ENCODE results near the gene CAPN3.

GRCh38 chr15:42332331-42332730 lies 27.0 kb upstream of the CAPN3 start:
- TF ChIP-seq GATA3 (IDR thresholded peaks at IDR 0.05; ENCODE audit: low read depth, low read length): no peak
- no peak for TF ChIP-seq GATA2 (IDR thresholded peaks at IDR 0.05; ENCODE audit: low read depth, low read length)

Data from SH-SY5Y (cell line).